Non-pigmented ciliary epithelial cell (primary cell): ENCODE results near the gene PTPRN2.
"Not testable (repeated sequence)": the region's sequence is repeated elsewhere in the genome, so short reads cannot be mapped to it uniquely, and the experiment has no call there.

ENCODE experiments used
- DNase-seq: peaks from one replicate; pipeline ENCODE4 v3.0.0-alpha.2; 2010; ENCODE audit warnings: low read depth

PTPRN2 gene

GRCh38 chr7:158050441-158050977 lies 537.1 kb downstream of the PTPRN2 start:
- DNase-seq: no peak

DNA sequence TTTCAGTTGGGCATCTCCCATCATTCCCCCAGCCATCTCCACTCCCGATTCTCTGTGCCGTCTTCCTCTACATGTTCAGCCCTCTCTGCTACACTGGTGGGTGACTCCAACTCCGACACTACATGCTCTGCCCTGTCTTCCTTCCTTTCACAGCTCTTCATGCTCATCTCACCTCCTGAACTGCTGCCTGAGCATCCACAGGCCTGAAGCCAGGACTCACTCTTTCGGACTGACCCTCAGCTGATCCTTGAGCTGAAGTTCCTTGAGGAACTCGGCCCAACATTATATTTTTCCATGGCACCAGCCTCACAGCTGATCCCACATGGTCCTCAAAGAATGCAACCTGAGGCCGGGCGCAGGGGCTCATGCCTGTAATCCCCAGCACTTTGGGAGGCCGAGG lies 538.4 kb downstream of the PTPRN2 start:
- DNase-seq: no peak

GRCh38 chr7:158048569-158048968 lies 539.1 kb downstream of the PTPRN2 start:
- no peak for DNase-seq

DNA sequence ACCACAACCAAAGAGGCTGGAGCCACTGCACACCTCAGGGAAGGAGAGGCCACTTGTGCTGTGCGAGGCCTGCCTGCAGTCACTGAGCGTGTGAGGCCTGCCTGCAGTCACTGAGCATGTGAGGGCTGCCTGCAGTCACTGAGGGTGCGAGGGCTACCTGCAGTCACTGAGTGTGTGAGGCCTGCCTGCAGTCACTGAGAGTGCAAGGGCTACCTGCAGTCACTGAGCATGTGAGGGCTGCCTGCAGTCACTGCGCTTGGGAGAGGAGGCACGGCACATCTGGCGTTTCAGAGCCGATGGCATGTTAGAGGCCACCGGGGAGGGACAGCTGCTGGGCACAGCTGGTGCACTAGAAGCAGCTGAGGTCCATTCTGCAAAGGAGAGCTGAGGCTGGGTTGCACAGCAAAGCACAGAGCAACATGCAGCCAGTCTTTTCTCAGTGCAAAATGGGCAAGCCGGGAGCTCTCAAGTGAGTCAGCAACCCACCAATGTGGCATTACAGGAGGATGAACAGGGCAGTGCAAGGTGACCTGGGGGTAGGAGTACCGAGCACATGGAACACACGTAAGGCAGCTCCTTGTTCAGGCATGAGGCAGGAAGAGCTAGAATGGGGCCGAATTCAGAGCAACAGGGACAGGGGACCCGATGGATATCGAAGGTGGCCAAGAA lies 540.1 kb downstream of the PTPRN2 start:
- no peak for DNase-seq

DNA sequence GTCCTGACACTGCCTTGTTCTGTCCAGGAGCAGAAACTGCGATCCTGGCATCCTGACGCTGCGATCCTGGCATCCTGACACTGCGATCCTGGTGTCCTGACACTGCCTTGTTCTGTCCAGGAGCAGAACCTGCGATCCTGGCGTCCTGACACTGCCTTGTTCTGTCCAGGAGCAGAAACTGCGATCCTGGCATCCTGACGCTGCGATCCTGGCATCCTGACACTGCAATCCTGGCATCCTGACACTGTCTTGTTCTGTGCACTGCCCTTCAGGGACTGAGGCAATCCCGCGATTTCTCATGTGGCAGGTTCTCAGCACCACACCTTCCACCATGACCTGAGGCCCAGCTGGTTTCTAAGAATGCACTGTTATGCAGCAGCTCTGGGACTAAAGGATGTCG lies 541.4 kb downstream of the PTPRN2 start:
- DNase-seq: not testable (repeated sequence)

DNA sequence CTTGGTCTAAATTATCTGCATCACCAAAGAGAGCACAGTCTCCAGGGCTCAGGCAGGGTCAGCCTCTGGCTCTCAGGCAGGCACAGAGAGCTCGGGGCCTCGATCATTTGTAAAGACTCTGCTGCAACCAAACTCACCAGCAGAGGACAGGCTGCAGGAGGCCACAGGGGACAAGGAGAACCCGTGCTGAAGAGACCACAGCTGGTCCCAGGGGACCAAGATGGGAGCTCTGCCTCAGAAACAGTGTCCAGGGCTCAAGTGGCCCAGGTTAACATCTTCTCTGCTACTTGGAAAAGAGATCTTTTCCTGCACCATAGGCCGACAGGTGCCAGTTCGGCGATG lies 543.2 kb downstream of the PTPRN2 start:
- DNase-seq: no peak

- no peak for DNase-seq
These were observed 543.8 kb downstream of the PTPRN2 start for GRCh38 chr7:158043551-158044481.

- no peak for DNase-seq
These were observed 545.3 kb downstream of the PTPRN2 start for GRCh38 chr7:158042156-158042880.

DNA sequence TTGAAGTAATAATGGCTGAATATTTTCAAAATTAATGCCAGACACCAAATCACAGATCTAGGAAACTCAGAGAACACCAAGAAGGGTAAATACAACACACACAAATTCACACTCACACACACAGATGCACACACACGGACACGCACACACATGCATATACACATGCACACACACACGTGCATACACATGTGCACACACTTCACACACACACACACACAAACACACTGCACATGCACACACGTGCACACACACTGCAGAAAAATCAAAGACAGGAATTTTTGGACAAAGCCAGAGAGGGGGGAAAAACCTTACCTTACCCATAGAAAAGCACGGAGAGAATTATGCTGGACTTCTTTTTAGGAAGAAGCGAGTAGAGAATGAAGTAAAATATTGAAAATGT lies 547.4 kb downstream of the PTPRN2 start:
- no peak for DNase-seq

- no peak for DNase-seq
These were observed 548.4 kb downstream of the PTPRN2 start for GRCh38 chr7:158039270-158039669.

DNA sequence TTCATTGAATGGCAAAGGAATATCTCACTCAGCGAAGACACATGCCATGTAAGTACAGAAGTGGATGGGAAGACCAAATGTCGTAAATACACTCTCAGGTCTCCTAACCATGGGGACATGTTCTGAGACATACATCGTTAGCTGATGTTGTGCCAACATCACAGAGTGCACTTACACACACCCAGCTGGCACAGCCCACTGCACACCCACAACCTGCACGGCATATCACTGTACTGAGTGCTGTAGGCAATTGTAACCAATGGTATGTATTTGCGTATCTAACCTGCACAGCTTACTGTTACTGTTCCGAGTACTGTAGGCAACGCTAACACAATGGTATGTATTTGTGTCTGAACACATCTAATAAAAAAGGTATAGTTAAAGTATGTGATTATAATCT lies 550.4 kb downstream of the PTPRN2 start:
- DNase-seq: no peak

DNA sequence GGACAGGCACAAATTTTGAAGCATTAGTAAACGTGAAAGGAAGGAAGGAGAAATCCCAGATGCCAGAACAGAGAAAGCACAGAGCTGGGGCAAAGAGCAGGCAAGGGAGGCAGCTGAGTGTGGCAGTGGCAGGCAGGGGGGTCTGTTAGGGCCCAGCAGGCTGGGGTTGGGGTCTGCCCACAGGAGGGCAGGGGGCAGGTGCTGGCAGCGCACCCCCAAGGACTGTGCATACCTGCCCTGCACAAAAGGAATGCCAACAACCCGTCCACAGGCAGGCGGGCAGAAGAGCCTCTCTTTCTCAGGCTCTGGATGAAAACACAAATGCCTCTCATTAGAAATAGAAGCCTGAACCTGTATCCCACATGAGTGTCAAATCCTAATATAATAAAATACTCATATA lies 552.3 kb downstream of the PTPRN2 start:
- DNase-seq: no peak

- no peak for DNase-seq
These were observed 553.1 kb downstream of the PTPRN2 start for GRCh38 chr7:158034571-158034970.

GRCh38 chr7:158033925-158034324 lies 553.7 kb downstream of the PTPRN2 start:
- DNase-seq: not testable (repeated sequence)

DNA sequence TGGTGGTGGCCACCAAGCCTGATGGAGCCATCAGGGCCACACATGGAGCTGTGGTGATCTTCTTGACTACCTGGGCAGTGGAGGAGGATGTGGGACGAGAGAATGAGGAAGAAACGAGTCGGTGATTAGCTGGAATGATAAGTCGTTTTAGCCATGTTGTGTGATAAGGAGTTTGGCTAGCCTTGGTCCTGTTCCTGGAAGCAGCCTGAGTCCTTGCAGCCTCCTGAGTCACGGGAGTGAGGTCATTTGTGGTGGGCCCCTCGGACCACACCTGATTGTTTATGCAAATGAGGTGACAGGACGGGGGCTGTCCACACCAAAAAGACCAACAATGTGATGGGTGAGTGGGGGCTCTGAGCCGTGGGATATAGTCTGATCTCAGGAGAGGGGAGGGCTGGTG lies 554.4 kb downstream of the PTPRN2 start:
- no peak for DNase-seq

- no peak for DNase-seq
These were observed 555.0 kb downstream of the PTPRN2 start for GRCh38 chr7:158032561-158033115.

GRCh38 chr7:158031867-158032308 lies 555.7 kb downstream of the PTPRN2 start:
- no peak for DNase-seq

DNA sequence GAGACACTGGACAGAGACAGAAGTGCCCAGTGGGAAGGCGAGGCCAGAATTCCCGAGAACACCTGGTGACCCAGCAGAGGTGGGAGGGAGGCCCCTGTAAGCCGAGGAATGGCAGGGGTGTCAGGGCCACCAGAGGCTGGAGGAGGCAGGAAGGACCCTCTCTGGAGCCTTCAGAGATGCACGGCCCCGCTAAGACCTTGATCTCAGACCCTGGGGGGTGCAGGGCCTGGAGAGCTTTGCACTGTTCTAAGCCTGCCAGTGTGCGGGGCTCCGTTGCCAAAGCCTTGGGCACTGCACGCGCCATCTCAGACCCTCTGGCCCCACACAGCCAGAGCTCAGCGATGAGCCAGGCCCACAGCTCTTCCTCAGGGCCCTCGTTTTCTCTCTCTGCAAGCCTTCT lies 557.1 kb downstream of the PTPRN2 start:
- DNase-seq: no peak

GRCh38 chr7:158030071-158030470 lies 557.6 kb downstream of the PTPRN2 start:
- DNase-seq: no peak

- DNase-seq: no peak
These were observed 558.1 kb downstream of the PTPRN2 start for GRCh38 chr7:158029509-158029908.

- DNase-seq: no peak
These were observed 558.7 kb downstream of the PTPRN2 start for GRCh38 chr7:158028971-158029370.

- no peak for DNase-seq
These were observed 559.2 kb downstream of the PTPRN2 start for GRCh38 chr7:158028290-158028941.
